Panc1 (cell line): ENCODE measurements around the gene KRTAP9-8. TPM values are rescaled to one million over a fixed set of nuclear protein-coding genes. Genes with fewer than 3 reads are reported as not detected.
"Not testable (repeated sequence)": the region's sequence is repeated elsewhere in the genome, so short reads cannot be mapped to it uniquely, and the experiment has no call there.

ENCODE experiments used
- ATAC-seq: fragments of 200-7000 bp; cut with Tn5 transposase; 2 replicates; pipeline ENCODE4 v1.9.1; 2020; ENCODE audit warnings: mild to moderate bottlenecking, moderate library complexity
- BruUV-seq: library from RNA; stranded (reverse); fragments of 400-500 nt; replicated peaks from 2 replicates; lab custom pipeline; 2021; lab: Mats Ljungman, UMichigan
- CTCF ChIA-PET: fragments of 300-600 bp; sonication (Branson Sonifier 250); formaldehyde crosslinking; loops from one replicate; lab custom pipeline; 2022; ENCODE audit warnings: antibody characterized with exemption; lab: Charles Lee
- POLR2A ChIA-PET: fragments of 300-600 bp; sonication (Branson Sonifier 250); formaldehyde crosslinking; loops from one replicate; lab custom pipeline; 2022; ENCODE audit warnings: antibody characterized with exemption; lab: Charles Lee
- DNase-seq: peaks from one replicate; pipeline ENCODE4 v3.0.0-alpha.2; 2010; ENCODE audit warnings: low read depth, low spot score
- H3K27ac ChIP-seq: 2 replicates; pipeline ENCODE4 v1.5.1; 2011; ENCODE audit warnings: mild to moderate bottlenecking, low read length, inconsistent platforms
- H3K27me3 ChIP-seq: fragments of 200-500 bp; sonication (Bioruptor generic); 2 replicates; pipeline ENCODE4 v1.6.0; 2014; ENCODE audit warnings: low read length, inconsistent platforms; ENCODE audit not compliant: control insufficient read depth, insufficient read depth
- H3K36me3 ChIP-seq: fragments of 200-500 bp; sonication (Bioruptor generic); 2 replicates; pipeline ENCODE4 v1.5.1; 2014; ENCODE audit warnings: inconsistent platforms, mild to moderate bottlenecking, low read length, moderate library complexity; ENCODE audit not compliant: control insufficient read depth, insufficient read depth
- H3K4me1 ChIP-seq: 2 replicates; pipeline ENCODE4 v1.5.1; 2011; ENCODE audit warnings: inconsistent platforms, mild to moderate bottlenecking, low read length, moderate library complexity; ENCODE audit not compliant: control insufficient read depth, insufficient read depth
- H3K4me3 ChIP-seq, 2 experiments: 2 replicates each; pipeline ENCODE4 v1.5.1; 2011 to 2012; ENCODE audit warnings: low read depth in 2 of 2, low read length in 2 of 2, mild to moderate bottlenecking in 2 of 2, inconsistent platforms in 1 of 2, moderate library complexity in 1 of 2
- H3K9me3 ChIP-seq: fragments of 200-500 bp; sonication (Bioruptor generic); 2 replicates; pipeline ENCODE4 v1.5.1; 2014; ENCODE audit warnings: low read depth, mild to moderate bottlenecking, inconsistent platforms, low read length, moderate library complexity; ENCODE audit not compliant: control insufficient read depth, insufficient read depth
- POLR2AphosphoS5 ChIP-seq: IDR thresholded peaks from 2 replicates; pipeline ENCODE4 v1.6.1; 2012; ENCODE audit warnings: mild to moderate bottlenecking, low read depth, low read length, moderate library complexity
- SIN3A ChIP-seq: IDR thresholded peaks from 2 replicates; pipeline ENCODE4 v1.6.1; 2012; ENCODE audit warnings: low read depth, mild to moderate bottlenecking, low read length, moderate library complexity, borderline replicate concordance; ENCODE audit not compliant: insufficient read depth
- TCF7L2 ChIP-seq: IDR thresholded peaks from 2 replicates; pipeline ENCODE4 v1.6.1; 2011; ENCODE audit warnings: mild to moderate bottlenecking, low read depth, low read length, inconsistent platforms
- in situ Hi-C: cut with HindIII; loops from 2 replicates; pipeline ENCODE4 v1.10.0; 2016; ENCODE audit warnings: low sequenced_read_pairs, low pct_unique_long_range_greater_than_20kb
- intact Hi-C: fragments of 100-400 bp; cut with micrococcal nuclease; formaldehyde crosslinking; loops from one replicate; pipeline ENCODE4 v1.10.0; 2022; ENCODE audit not compliant: unreplicated experiment
- total RNA-seq: library from RNA; stranded (reverse); gene quantifications from one replicate; pipeline ENCODE4 v1.2.1, GENCODE V29; 2021; ENCODE audit not compliant: unreplicated experiment
- TF ChIP-seq, protein P1 (sequence below): fragments of 450-650 bp; IDR thresholded peaks from 2 replicates; pipeline ENCODE4 v1.5.1; 2017; ENCODE audit warnings: mild to moderate bottlenecking
- TF ChIP-seq, protein P2 (sequence below), 2 experiments: IDR thresholded peaks; 2 replicates each; pipeline ENCODE4 v1.6.1; 2011 to 2012; ENCODE audit warnings: low read depth in 2 of 2, control low read depth in 1 of 2, low read length in 1 of 2, mild to moderate bottlenecking in 1 of 2, moderate library complexity in 1 of 2; ENCODE audit not compliant: insufficient read depth in 1 of 2

KRTAP9-8 gene
- total RNA-seq, 1 experiment from 2014 or later, result not detected

DNA sequence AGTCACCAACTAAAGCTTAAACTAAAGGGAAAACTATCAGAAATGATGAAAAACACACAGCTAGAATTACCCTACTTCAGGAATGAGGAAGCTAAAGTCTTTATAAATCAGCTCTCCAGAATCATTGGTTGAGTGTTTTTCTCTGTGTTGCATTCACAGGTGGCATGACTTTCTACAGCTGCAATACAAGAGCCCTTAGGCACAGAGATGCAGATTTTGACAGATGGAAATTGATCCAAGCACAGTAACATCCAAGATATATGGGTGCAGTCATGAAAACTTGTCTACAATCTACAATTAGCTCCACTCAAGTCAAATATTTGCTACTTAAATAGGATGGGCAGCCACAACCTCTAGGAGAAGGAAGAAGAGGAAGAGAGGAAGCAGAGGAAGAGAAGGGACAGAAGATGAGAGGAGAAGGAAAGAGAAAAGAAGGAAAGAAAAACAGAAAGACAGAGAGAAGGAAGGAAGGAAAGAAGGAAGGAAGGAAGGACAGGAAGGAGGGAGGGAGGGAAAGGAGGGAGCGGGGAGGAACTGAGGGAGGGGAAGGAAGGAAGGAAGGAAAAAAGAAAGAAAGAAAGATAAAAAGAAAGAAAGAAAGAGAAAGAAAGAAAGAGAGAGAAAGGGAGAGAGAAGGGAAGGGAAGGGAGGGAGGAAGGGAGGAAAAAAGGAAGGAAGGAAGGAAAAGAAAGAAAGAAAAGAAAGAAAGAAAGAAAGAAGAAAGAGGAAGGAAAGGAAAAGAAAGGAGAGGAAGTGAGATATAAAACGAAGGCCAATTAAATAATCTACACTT is 9.4 kb downstream of the KRTAP9-8 start:
- POLR2A ChIA-PET, in situ Hi-C loops, CTCF ChIA-PET: not testable (repeated sequence)

DNA sequence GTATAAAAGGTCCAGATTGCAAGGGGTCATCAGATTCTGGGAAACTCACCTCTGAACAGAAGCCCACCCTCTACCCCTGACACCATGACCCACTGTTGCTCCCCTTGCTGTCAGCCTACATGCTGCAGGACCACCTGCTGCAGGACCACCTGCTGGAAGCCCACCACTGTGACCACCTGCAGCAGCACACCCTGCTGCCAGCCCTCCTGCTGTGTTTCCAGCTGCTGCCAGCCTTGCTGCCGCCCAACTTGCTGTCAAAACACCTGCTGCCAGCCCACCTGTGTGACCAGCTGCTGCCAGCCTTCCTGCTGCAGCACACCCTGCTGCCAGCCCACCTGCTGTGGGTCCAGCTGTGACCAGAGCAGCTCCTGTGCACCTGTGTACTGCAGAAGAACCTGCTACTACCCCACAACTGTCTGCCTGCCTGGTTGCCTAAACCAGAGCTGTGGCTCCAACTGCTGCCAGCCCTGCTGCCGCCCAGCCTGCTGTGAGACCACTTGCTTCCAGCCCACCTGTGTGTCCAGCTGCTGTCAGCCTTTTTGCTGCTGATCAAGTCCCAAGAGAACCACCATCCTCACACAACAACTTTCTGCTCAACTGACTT is 11.9 kb downstream of the KRTAP9-8 start, which contains the start of gene KRTAP9-4:
KRTAP9-4 (plus strand) TSS at position 51 of the 604 bp plus-strand sequence; CDS start at position 85, 34 bp downstream.
- CTCF ChIA-PET, POLR2A ChIA-PET, in situ Hi-C loops: not testable (repeated sequence)

More for the DNA sequence above, 9.4 kb downstream of the KRTAP9-8 start:
- peaks cover 13% of the 10 kb centered on the region for H3K27me3 ChIP-seq
- DNase-seq, H3K4me3 ChIP-seq, H3K36me3 ChIP-seq, ATAC-seq, BruUV-seq, H3K9me3 ChIP-seq, H3K27ac ChIP-seq, H3K4me1 ChIP-seq, intact Hi-C loops: not testable (repeated sequence)

DNA sequence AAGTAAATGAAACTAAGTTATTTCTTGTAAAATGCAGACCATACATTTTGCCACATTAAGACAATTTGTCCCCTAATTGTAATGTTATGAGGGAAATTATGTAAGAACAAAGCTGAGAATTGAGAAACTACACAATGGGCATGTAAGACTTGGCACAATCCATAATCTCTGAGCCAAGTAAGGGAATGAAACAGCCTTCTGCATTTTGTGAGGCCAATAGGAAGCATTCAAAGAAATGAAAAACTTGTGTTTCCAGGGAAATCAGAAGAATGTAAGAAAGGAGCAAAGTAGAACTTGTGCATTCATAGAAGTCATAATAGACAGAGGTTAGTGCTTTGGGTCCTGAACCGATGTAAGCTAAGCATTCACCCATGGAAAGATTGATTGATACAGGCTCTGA is 13.5 kb downstream of the KRTAP9-8 start:
- H3K27ac ChIP-seq, result no peak overlapping the region
- H3K4me3 ChIP-seq, result no peak overlapping the region
- H3K4me1 ChIP-seq, result no peaks in the 10 kb centered on the region
- ChIA-PET CTCF (no interaction called here), POLR2A (no interaction called here)
- intact Hi-C loops (no loop called here), in situ Hi-C loops (no loop called here)
- TF ChIP-seq SIN3A (no peak), TCF7L2 (no peak), POLR2AphosphoS5 (no peak)
- TF ChIP-seq, protein P1, sequence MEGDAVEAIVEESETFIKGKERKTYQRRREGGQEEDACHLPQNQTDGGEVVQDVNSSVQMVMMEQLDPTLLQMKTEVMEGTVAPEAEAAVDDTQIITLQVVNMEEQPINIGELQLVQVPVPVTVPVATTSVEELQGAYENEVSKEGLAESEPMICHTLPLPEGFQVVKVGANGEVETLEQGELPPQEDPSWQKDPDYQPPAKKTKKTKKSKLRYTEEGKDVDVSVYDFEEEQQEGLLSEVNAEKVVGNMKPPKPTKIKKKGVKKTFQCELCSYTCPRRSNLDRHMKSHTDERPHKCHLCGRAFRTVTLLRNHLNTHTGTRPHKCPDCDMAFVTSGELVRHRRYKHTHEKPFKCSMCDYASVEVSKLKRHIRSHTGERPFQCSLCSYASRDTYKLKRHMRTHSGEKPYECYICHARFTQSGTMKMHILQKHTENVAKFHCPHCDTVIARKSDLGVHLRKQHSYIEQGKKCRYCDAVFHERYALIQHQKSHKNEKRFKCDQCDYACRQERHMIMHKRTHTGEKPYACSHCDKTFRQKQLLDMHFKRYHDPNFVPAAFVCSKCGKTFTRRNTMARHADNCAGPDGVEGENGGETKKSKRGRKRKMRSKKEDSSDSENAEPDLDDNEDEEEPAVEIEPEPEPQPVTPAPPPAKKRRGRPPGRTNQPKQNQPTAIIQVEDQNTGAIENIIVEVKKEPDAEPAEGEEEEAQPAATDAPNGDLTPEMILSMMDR, result no peak
- TF ChIP-seq, protein P2, sequence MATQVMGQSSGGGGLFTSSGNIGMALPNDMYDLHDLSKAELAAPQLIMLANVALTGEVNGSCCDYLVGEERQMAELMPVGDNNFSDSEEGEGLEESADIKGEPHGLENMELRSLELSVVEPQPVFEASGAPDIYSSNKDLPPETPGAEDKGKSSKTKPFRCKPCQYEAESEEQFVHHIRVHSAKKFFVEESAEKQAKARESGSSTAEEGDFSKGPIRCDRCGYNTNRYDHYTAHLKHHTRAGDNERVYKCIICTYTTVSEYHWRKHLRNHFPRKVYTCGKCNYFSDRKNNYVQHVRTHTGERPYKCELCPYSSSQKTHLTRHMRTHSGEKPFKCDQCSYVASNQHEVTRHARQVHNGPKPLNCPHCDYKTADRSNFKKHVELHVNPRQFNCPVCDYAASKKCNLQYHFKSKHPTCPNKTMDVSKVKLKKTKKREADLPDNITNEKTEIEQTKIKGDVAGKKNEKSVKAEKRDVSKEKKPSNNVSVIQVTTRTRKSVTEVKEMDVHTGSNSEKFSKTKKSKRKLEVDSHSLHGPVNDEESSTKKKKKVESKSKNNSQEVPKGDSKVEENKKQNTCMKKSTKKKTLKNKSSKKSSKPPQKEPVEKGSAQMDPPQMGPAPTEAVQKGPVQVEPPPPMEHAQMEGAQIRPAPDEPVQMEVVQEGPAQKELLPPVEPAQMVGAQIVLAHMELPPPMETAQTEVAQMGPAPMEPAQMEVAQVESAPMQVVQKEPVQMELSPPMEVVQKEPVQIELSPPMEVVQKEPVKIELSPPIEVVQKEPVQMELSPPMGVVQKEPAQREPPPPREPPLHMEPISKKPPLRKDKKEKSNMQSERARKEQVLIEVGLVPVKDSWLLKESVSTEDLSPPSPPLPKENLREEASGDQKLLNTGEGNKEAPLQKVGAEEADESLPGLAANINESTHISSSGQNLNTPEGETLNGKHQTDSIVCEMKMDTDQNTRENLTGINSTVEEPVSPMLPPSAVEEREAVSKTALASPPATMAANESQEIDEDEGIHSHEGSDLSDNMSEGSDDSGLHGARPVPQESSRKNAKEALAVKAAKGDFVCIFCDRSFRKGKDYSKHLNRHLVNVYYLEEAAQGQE (IDR thresholded peaks at IDR 0.05; ENCODE audit: insufficient read depth in 1 of 2, low read depth in 2 of 2, low read length in 1 of 2), result no peak
- peaks cover 30% of the 10 kb centered on the region for H3K27me3 ChIP-seq
- ATAC-seq (no peak), DNase-seq (no peak)
- no peaks in the 10 kb centered on the region for H3K36me3 ChIP-seq
- no peaks in the 10 kb centered on the region for H3K9me3 ChIP-seq
- no TSS peak for BruUV-seq

More for the DNA sequence above, 11.9 kb downstream of the KRTAP9-8 start, which contains the start of gene KRTAP9-4:
- H3K27ac ChIP-seq, H3K4me3 ChIP-seq, BruUV-seq, H3K36me3 ChIP-seq, DNase-seq, H3K9me3 ChIP-seq, intact Hi-C loops, H3K4me1 ChIP-seq, ATAC-seq: not testable (repeated sequence)
- H3K27me3 ChIP-seq, result peaks cover 27% of the 10 kb centered on the region
